Esophagus (tissue), 2 donors: ENCODE data around the gene USP26. TPM values are rescaled to one million over a fixed set of nuclear protein-coding genes. Genes with fewer than 3 reads are reported as not detected.
"Not testable (repeated sequence)": the region's sequence is repeated elsewhere in the genome, so short reads cannot be mapped to it uniquely, and the experiment has no call there.

Source experiments
- H3K27ac ChIP-seq, 2 donors: one replicate each; pipeline ENCODE4 v1.5.1; 2013; ENCODE audit warnings: low read depth in 2 of 2, mild to moderate bottlenecking in 2 of 2, inconsistent platforms in 1 of 2, low read length in 1 of 2, moderate library complexity in 1 of 2
- H3K27me3 ChIP-seq, 2 donors: one replicate each; pipeline ENCODE4 v1.6.1; 2013; ENCODE audit warnings: low read length in 2 of 2, control low read depth in 1 of 2, mild to moderate bottlenecking in 1 of 2; ENCODE audit not compliant: insufficient read depth in 2 of 2, control insufficient read depth in 1 of 2
- H3K36me3 ChIP-seq, 2 donors: one replicate each; pipeline ENCODE4 v1.6.1; 2013; ENCODE audit warnings: low read length in 1 of 2; ENCODE audit not compliant: control insufficient read depth in 2 of 2, insufficient read depth in 2 of 2
- H3K4me1 ChIP-seq, 2 donors: one replicate each; pipeline ENCODE4 v1.6.1; 2013; ENCODE audit warnings: low read length in 1 of 2; ENCODE audit not compliant: control insufficient read depth in 2 of 2, insufficient read depth in 2 of 2
- H3K4me3 ChIP-seq, 2 donors: one replicate each; pipeline ENCODE4 v1.5.1; 2013; ENCODE audit warnings: low read length in 2 of 2, mild to moderate bottlenecking in 2 of 2, low read depth in 1 of 2, moderate library complexity in 1 of 2
- H3K9me3 ChIP-seq, 2 donors: one replicate each; pipeline ENCODE4 v1.6.1; 2013; ENCODE audit warnings: mild to moderate bottlenecking in 2 of 2, low read depth in 1 of 2, low read length in 1 of 2, moderate library complexity in 1 of 2; ENCODE audit not compliant: control insufficient read depth in 2 of 2, insufficient read depth in 1 of 2
- whole genome bisulfite sequencing, 2 donors: extraction: QIAGEN DNeasy Blood & Tissue Kit; methylation state at CpG; one replicate each; pipeline ENCODE4 v1.1.7; 2013; 5-methylcytosine and 5-hydroxymethylcytosine counted together
- polyA plus RNA-seq, 2 donors: library from polyadenylated mRNA; stranded (reverse); fragments of 200-250 nt; gene quantifications; one replicate each; pipeline ENCODE4 v1.2.3, GENCODE V29; 2013
- donor health status: healthy with polysubstance abuse.
- donor health status: Bipolar disorder and iron deficiency.

USP26 gene
- not detected for polyA plus RNA-seq

GRCh38 chrX:133097031-133097430, at the start of gene USP26:
Gene USP26 (minus strand): TSS chrX:133097109. CDS start chrX:133028220, 68,889 bp downstream.
- Histone ChIP-seq H3K4me3 (no peak within 1 kb of the TSS), H3K4me1 (no peaks in the 10 kb centered on the region)
- WGBS, 2 donors = 94 to 97% methylated on average over 16 of the region's 16 CpGs

GRCh38 chrX:133134282-133134681, 37.4 kb upstream of the USP26 start:
- no peaks in the 10 kb centered on the region for H3K9me3 ChIP-seq
- H3K36me3 ChIP-seq = no peaks in the 10 kb centered on the region
- H3K27ac ChIP-seq = no peak overlapping the region
- H3K27me3 ChIP-seq = peaks cover 0 to 7% of the 10 kb centered on the region in 2 donors
- no peak overlapping the region for H3K4me3 ChIP-seq
- no peaks in the 10 kb centered on the region for H3K4me1 ChIP-seq
- 79 to 88% methylated on average over 4 of the region's 4 CpGs for WGBS, 2 donors

More at GRCh38 chrX:133097031-133097430, at the start of gene USP26:
- H3K27ac ChIP-seq = no peak within 1 kb of the TSS
- peaks cover 0 to 3% of the 10 kb centered on the region in 2 donors for H3K9me3 ChIP-seq
- H3K27me3 ChIP-seq = no peaks in the 10 kb centered on the region
- H3K36me3 ChIP-seq = no peaks in the 10 kb centered on the region

- no peak overlapping the region for H3K27ac ChIP-seq
Measured at GRCh38 chrX:133120406-133120805, 23.5 kb upstream of the USP26 start.

GRCh38 chrX:133094098-133094731, 2.7 kb downstream of the USP26 start:
- Histone ChIP-seq H3K9me3 (peaks cover 0 to 3% of the 10 kb centered on the region in 2 donors), H3K4me1 (no peaks in the 10 kb centered on the region), H3K27ac (no peak overlapping the region), H3K4me3 (no peak overlapping the region), H3K27me3 (no peaks in the 10 kb centered on the region), H3K36me3 (no peaks in the 10 kb centered on the region)
- WGBS, 2 donors = 49 to 60% methylated on average over 8 of the region's 8 CpGs

More at GRCh38 chrX:133120406-133120805, 23.5 kb upstream of the USP26 start:
- peaks cover 0 to 4% of the 10 kb centered on the region in 2 donors for H3K27me3 ChIP-seq
- WGBS, 2 donors = 75 to 92% methylated on average over 5 of the region's 5 CpGs
- H3K9me3 ChIP-seq = no peaks in the 10 kb centered on the region
- no peaks in the 10 kb centered on the region for H3K4me1 ChIP-seq
- H3K36me3 ChIP-seq = no peaks in the 10 kb centered on the region
- H3K4me3 ChIP-seq = no peak overlapping the region

- Histone ChIP-seq H3K4me1 (no peaks in the 10 kb centered on the region), H3K4me3 (no peak overlapping the region), H3K27ac (no peak overlapping the region), H3K27me3 (no peaks in the 10 kb centered on the region), H3K9me3 (no peaks in the 10 kb centered on the region), H3K36me3 (no peaks in the 10 kb centered on the region)
Measured at GRCh38 chrX:133090236-133090809, 6.6 kb downstream of the USP26 start.

- Histone ChIP-seq H3K27me3 (no peaks in the 10 kb centered on the region), H3K9me3 (no peaks in the 10 kb centered on the region), H3K4me3 (no peak overlapping the region), H3K4me1 (no peaks in the 10 kb centered on the region), H3K27ac (no peak overlapping the region), H3K36me3 (no peaks in the 10 kb centered on the region)
Measured at GRCh38 chrX:133089411-133089810, 7.5 kb downstream of the USP26 start.

- no peaks in the 10 kb centered on the region for H3K36me3 ChIP-seq
- no peaks in the 10 kb centered on the region for H3K27me3 ChIP-seq
- H3K9me3 ChIP-seq = no peaks in the 10 kb centered on the region
- H3K4me1 ChIP-seq = no peaks in the 10 kb centered on the region
- H3K4me3 ChIP-seq = no peak overlapping the region
- no peak overlapping the region for H3K27ac ChIP-seq
- 42 to 55% methylated on average over 3 of the region's 3 CpGs for WGBS, 2 donors
Measured at GRCh38 chrX:133085785-133086184, 11.1 kb downstream of the USP26 start.

- not testable (repeated sequence) for H3K36me3 ChIP-seq, H3K4me3 ChIP-seq
- 94 to 97% methylated on average over 4 of the region's 4 CpGs for WGBS, 2 donors
Measured at GRCh38 chrX:133085056-133085455, 11.9 kb downstream of the USP26 start.

GRCh38 chrX:133083899-133084298, 13.0 kb downstream of the USP26 start:
- 39 to 88% methylated on average over 1 of the region's 1 CpG for WGBS, 2 donors
- Histone ChIP-seq H3K36me3 (no peaks in the 10 kb centered on the region), H3K4me3 (no peak overlapping the region), H3K27ac (no peak overlapping the region), H3K9me3 (no peaks in the 10 kb centered on the region), H3K27me3 (no peaks in the 10 kb centered on the region), H3K4me1 (no peaks in the 10 kb centered on the region)

More at GRCh38 chrX:133085056-133085455, 11.9 kb downstream of the USP26 start:
- not testable (repeated sequence) for H3K27ac ChIP-seq, H3K4me1 ChIP-seq, H3K9me3 ChIP-seq, H3K27me3 ChIP-seq

- Histone ChIP-seq H3K27me3 (no peaks in the 10 kb centered on the region), H3K4me1 (no peaks in the 10 kb centered on the region), H3K9me3 (no peaks in the 10 kb centered on the region), H3K36me3 (no peaks in the 10 kb centered on the region), H3K27ac (no peak overlapping the region), H3K4me3 (no peak overlapping the region)
- WGBS, 2 donors = 57 to 81% methylated on average over 3 of the region's 3 CpGs
Measured at GRCh38 chrX:133081990-133082389, 14.9 kb downstream of the USP26 start.
